GM10266 (cell line): ENCODE data around the gene MAP3K10.

Experiments used
- DNase-seq: peaks from one replicate; pipeline ENCODE4 v3.0.0; 2012; ENCODE audit errors: extremely low spot score
- CTCF ChIP-seq: IDR thresholded peaks from 2 replicates; pipeline ENCODE4 v1.5.1; 2012; ENCODE audit warnings: mild to moderate bottlenecking, low read depth; ENCODE audit not compliant: control insufficient read depth, insufficient read depth; ENCODE audit errors: missing control alignments

Gene MAP3K10

GRCh38 chr19:40228346-40228745 is 37.1 kb downstream of the MAP3K10 start:
- no peak for TF ChIP-seq CTCF
- DNase-seq, result no peak

GRCh38 chr19:40228863-40229262 is 37.6 kb downstream of the MAP3K10 start:
- no peak for DNase-seq
- no peak for TF ChIP-seq CTCF

- no peak for DNase-seq
- no peak for TF ChIP-seq CTCF
These were observed 38.3 kb downstream of the MAP3K10 start for GRCh38 chr19:40229484-40229883.

GRCh38 chr19:40229926-40230417 is 38.7 kb downstream of the MAP3K10 start:
- DNase-seq, result no peak
- no peak for TF ChIP-seq CTCF

GRCh38 chr19:40231057-40231456 is 39.8 kb downstream of the MAP3K10 start:
- no peak for TF ChIP-seq CTCF

GRCh38 chr19:40231544-40232424 is 40.6 kb downstream of the MAP3K10 start:
- no peak for DNase-seq
- no peak for TF ChIP-seq CTCF

More at GRCh38 chr19:40231057-40231456, 39.8 kb downstream of the MAP3K10 start:
- no peak for DNase-seq

- no peak for TF ChIP-seq CTCF
- no peak for DNase-seq
These were observed 41.3 kb downstream of the MAP3K10 start for GRCh38 chr19:40232479-40232878.
